T47D (cell line): ENCODE results near the gene AFF1.

Experiments
- DNase-seq, 2 experiments: peaks; one replicate each; pipeline versions ENCODE4 v3.0.0 to v3.0.0-alpha.2; 2011 to 2012; ENCODE audit warnings: low read depth in 1 of 2, low spot score in 1 of 2
- JUND ChIP-seq: IDR thresholded peaks from 2 replicates; pipeline ENCODE4 v1.6.1; 2012; ENCODE audit warnings: low read depth
- in situ Hi-C: cut with HindIII; loops from 2 replicates; pipeline ENCODE4 v1.10.0; 2016; ENCODE audit warnings: low sequenced_read_pairs, low pct_unique_long_range_greater_than_20kb

Gene AFF1

GRCh38 chr4:86947501-86948120 is 12.8 kb downstream of the AFF1 start:
- no peak for TF ChIP-seq JUND
- DNase-seq: no peak
- in situ Hi-C loops: no loop called here

DNA sequence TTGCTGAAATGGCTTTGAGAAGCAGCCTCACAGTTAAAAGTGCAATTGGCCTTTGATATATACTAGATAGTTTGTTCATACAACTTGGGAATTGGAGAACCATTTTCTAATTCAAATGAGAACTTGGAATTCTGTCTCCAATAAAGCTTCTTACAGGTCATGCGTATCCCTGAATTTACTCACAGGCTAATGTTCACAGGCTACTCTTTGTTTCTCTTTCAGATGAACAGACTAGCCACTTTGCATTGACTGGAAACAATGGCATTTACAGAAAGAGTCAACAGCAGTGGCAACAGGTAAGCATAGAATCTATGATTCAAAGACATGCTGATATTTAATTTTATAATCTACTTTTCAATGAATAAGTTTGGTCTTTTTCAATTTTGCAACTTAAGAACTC is 13.5 kb downstream of the AFF1 start:
- in situ Hi-C loops: no loop called here
- no peak for DNase-seq
- no peak for TF ChIP-seq JUND

- in situ Hi-C loops: no loop called here
- TF ChIP-seq JUND: no peak
- no peak for DNase-seq
Observed at GRCh38 chr4:86950831-86951525, 16.2 kb downstream of the AFF1 start.

DNA sequence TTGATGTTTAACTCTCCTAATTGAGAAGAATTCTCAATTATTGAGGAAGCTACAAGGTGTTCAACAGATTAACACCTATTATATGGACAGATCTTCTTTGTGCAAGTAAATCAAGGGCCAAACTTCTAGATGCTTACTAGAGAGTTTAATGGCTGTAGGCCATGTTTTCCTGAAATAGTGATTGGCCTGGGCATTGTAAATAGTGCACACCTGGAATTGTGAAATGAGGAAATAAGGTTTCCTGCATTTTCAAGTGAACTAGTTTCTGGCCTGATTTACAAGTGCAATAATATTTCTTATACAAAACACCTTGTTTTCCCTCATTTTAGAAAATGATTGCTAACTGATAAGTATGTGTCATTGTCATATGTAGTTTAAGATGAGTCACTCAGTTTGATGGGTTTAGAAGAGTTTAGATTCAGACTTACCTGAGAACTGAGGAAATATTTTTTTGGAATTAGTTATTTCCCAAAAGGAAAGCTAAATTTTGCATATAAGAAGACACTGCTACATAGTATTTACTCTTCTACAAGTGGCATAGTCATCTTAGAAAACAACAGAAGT is 21.2 kb downstream of the AFF1 start:
- in situ Hi-C loops: no loop called here
- DNase-seq: no peak
- TF ChIP-seq JUND: no peak

DNA sequence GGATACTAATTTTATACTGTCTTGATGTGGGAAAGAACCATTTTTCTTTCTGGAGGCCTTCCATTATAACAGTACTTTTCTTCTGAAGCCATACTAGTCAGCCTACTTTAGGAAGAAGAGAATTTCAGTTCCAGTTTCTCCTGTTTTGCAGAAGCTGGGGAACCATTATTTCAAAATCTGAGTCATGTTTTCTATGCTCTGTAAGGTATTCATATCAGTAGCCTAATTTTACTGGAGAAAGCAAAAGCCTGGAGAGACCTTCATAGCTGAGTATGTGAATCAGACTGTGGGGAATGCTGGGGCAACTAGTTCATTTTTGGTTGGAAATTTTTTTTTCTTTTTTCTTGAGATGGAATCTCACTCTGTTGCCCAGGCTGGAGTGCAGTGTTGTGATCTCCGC is 22.4 kb downstream of the AFF1 start:
- in situ Hi-C loops: no loop called here
- DNase-seq: no peak
- no peak for TF ChIP-seq JUND

- no peak for DNase-seq
- TF ChIP-seq JUND: no peak
- in situ Hi-C loops: no loop called here
Observed at GRCh38 chr4:86959588-86960500, 25.0 kb downstream of the AFF1 start.

DNA sequence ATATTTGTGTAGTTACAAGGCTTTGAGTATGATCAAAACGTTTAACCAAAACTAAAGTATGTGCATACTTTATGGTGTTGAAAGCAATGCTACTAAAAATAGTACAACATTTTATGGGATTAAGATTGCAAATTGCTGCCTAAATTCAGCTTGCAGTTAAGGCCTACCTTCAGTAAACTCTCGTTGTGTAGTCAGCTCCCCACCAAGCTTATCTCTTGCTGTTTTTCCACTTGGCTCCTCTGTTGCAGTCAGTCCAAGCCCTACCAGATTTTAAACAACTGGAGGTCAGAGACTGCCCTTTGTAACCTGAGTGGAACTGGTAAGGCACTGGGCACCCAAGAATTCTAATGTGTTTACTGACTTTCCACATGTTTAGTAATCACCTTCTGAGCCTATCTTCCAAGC is 25.7 kb downstream of the AFF1 start:
- in situ Hi-C loops: no loop called here
- no peak for TF ChIP-seq JUND
- no peak for DNase-seq

DNA sequence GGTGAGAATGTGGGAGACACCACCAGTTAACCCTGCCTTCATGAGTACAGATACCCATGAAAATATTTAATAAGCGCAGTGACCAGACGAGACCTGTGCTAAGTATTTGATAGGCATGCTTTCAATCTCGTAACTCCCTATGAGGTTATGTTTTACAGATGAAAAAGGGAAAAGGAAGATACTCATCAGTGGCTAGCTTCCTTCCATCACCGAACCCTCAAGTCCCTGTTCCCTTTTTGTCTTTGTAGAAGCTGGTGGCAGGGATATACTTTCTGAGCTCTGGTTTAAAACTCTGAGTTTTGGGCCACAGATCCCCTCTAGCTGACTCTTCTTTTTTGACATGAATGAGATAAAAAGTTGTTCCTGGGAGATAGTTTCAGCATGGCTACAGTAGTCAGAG is 26.3 kb downstream of the AFF1 start:
- TF ChIP-seq JUND: no peak
- no peak for DNase-seq
- in situ Hi-C loops: no loop called here

DNA sequence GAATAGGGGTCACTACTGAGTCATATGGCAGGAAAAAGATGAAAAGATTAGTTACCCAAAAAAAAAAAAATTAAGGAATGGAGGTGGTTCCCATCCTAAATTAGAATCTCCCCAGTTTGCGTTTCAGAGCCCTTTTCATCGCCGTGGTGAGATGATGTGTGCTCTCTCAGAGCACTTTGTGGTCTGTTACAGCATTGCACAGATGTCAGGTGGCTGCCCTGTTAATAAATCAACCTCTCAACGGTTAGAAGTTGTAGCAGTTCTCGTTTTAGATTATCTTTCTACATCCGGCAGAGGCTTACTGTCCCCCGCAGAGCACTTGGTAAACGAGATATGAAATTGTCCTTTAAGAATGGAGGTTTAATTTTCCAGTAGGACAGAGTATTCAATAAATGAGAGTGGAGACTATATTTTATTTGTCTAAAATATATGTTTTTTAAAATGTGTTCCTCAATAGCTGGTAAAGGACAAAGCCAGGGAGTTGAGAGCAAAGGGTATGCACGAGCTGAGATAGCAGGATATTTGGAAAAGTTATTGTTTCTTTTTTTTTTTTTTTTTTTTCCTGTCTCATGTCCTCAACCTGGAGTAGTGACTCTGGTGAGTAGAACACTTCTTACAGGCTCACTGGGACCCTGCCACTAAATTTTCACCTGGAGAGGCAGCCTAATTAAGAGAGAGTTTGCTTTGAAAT is 26.9 kb downstream of the AFF1 start:
- in situ Hi-C loops: no loop called here
- TF ChIP-seq JUND: no peak
- DNase-seq: no peak

DNA sequence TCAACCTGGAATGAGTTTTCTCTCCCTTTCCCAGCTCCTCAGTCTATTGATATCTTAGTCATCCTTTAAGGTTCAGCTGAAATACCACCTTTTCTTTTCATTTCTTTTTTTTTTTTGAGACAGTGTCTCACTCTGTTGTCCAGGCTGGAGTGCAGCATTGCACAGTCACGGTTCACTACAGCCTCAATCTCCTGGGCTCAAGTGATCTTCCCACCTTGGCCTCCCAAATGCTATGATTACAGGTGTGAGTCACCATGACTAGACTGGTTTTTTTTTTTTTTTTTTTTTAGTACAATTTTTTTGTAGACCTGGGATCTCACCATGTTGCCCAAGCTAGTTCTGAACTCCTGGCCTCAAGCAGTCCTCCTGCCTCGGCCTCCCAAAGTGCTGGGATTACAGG is 28.9 kb downstream of the AFF1 start:
- in situ Hi-C loops: no loop called here
- TF ChIP-seq JUND: no peak
- no peak for DNase-seq

- DNase-seq: no peak
- no peak for TF ChIP-seq JUND
- in situ Hi-C loops: no loop called here
Observed at GRCh38 chr4:86965019-86965976, 30.5 kb downstream of the AFF1 start.

DNA sequence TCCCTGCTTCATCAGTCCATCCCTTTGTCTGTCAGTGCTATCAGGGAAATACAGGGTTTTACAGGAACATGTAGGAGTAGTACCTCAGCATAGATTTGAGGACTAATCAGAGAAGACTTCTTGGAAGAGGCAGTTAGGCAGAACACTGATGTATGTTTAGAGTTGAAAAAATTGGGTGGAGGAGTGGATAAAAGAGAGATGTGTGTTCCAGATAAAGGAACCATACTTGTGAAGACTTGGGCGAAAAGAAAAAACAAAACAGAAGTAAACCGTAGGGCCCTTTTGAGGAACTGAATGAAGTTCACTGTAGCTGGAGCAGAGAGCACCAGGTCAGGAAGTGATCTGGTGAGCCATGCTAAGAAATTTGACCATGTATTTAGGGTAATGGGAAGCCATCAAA is 32.3 kb downstream of the AFF1 start:
- TF ChIP-seq JUND: no peak

More for the DNA sequence above, 32.3 kb downstream of the AFF1 start:
- DNase-seq: no peak
- in situ Hi-C loops: no loop called here
